GM19099 (cell line): ENCODE results near the gene RAD51B.

Source experiments
- POLR2A ChIP-seq: IDR thresholded peaks from 3 replicates; pipeline ENCODE4 v1.6.1; 2011; ENCODE audit warnings: low read depth; ENCODE audit not compliant: insufficient read length; ENCODE audit errors: extremely low read depth

The RAD51B gene

DNA sequence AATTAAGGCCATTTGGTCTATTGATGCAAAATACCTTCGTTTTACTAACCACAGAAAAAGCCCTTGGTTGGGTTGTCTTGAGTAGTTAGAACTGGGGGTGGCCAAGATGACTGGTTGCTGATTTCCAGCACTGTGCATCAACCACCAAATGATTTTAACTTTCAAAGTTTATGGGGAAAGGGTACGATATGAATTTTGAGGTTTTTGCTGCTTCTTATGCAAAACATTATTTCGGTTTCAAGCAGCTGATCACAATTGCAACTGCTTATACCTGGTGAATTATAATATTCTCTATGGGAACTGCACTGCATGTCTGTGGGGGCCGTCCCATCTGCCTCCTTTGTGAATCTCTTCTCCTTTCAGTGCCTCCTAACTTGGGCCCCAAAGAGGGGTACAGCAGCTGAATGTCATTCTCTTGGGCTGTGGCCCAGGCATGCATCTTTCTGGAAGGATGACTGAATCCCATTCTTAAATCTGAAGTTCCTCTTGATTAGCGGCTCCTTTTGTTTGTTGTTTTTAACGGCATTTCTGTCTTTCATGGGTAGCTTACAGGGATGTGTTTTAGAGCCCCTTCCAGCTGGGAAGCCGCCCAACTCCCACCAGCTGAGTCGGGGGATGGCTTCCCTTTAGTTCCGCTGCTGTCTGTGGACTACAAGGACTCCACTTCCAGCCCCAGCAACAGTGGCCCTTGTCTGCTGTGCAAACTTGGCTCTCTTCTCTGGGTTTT, 493.5 kb downstream of the RAD51B start:
- no peak for TF ChIP-seq POLR2A

DNA sequence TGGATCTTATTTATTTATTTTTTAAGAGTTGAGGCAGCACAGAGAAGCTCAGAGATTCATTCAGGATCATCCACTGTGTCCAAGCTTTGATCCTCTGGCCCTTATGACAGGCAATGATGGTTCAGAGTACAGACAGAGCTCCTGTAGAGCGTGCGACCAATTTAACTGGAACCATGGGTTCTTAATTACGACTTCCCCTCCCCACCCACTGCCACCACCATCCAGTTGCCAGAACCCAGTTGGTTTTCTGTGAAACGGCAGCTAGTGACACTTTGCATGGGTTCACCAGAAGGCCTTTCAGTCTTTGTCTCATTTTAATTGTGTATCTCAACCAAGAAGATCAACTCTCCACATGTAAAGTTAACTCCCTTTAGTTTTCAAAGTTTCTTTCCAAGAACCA, 495.1 kb downstream of the RAD51B start:
- no peak for TF ChIP-seq POLR2A

DNA sequence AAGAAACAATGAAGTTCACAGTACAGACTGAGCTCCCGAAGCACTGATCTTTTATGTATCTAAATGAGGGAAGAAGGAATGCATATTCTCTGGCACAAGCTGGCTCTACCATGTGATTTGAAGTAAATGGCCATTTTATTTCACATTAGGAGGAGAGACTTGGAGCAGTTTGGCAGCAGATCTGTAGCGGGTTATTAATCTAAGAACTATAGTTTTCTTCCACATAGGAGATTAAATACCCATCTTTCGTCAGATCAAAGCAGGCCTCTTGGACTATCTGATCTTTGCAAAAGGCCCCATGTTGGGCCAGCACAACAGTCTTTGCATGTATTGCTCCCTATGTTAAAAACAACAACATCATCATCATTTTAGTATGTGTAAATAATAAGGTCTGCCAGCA, 495.5 kb downstream of the RAD51B start:
- no peak for TF ChIP-seq POLR2A

DNA sequence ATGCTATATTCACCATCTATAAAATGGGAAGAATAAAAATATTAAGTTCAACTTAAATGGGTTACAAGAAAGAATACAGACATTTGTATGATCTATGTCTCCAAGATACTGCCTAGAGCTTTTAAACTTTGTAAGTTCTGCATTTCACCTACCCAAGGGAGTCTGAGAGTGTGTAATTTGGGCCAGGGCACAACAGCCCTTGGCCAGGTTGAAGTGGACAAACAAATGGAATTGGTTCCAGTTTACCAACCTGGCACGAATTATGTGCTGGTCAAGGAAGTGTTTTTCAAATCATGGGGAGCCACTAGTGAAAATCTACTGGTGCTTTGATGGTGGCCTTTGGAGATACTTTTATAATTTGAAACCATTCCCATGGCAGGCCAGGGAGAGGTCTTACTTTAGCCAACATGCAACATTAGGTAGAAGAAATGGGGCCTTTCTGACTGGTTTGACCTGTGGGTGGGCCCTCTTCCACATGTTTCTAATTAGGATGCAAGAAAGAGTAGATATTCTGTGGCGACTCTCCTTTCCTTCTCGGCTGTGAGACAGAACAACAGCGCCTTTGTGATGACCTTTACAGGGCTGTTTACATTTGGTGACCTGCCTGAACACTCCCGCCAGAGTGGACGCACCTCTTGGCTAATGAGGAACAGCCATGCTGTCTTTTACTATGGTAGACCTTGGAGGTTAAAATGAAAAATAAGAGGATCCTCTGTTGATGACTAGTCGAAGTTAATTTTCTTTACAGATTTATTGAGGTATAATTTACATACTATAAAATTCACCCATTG, 496.7 kb downstream of the RAD51B start:
- TF ChIP-seq POLR2A, result no peak

DNA sequence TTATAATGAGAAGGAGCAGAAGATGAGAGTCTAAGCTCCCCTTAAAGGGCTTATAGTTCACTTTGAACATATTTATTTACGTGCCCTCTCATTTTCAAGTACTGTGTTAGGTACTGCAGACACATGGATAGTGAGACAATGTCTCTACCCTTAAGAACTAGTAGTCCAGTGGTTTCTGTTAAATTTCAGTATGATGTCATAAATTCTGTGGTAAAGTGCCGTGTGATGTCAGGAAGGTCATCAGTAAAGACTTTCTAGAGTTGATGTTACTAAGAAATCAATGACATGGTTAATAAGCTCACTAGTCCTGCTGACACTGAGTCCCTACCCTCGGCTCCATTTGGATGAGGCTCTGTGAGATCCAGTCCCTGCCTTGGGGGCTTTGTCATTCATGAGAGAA, 497.7 kb downstream of the RAD51B start:
- TF ChIP-seq POLR2A, result no peak

DNA sequence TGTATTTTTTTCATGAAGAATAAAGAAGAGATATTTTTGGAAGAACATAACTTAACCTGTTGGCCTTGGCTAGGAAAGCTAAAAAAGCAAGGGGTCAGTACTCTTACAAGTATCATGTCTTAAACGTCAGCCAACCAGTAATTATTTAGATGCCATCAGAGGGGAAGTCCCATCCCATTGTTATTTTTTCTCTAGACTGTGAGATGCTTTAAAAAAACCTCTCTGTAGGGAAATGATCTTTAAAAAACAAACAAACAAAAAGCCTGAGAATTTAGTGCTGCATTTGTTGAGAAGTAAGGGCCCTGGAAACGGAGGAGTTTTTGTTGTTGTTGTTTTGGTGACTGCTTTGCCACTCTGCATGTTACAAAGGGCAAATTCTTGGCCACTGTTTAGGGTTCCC, 499.2 kb downstream of the RAD51B start:
- no peak for TF ChIP-seq POLR2A

DNA sequence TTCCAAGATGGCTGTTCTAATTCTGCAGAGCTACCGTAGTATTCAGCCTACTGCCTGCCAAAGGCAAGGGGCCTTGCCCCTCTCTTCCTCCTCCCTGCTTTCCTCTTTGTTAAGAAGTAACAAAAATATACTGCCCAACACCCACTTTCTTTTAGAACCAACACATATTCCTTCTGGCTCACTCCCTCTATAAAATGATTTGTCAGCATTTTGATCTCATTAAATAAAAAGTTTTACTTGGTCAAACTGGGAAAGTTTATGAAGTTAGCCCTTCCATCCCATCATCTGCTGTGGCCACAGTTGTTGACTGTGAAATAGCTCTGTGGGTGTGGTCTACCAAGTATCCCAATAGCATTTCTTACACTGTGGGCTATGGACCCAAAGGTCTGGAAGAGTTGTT, 500.9 kb downstream of the RAD51B start:
- TF ChIP-seq POLR2A, result no peak

DNA sequence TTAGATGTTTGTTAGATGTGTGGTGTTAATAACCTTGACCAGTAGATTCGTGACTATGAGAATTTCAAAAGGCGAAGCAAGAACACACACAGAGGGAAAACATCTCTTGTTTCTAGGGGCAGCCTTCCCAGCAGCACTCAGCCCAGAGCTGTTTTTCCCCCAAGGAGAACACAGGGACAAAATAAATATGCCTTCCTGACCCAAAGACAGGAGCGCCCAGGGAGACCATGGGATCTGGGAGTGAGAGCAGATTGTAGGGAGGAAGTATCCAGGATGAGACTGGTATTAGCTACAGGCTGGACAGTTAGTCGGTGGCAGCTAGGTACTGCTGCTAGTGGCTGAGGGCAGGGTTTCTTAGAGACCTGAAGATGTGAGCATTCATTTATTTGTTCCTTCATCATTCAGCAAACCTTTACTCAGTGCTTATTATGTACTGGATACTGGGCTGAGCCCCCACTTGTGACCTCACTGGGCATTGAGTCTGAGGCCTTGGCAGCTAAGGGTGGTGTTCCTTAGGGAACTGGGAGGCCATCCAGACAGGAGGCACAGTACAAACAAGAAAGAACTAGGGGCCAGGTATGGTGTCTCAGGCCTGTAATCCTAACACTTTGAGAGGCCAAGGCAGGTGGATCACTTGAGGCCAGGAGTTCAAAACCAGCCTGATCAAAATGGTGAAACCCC, 503.5 kb downstream of the RAD51B start:
- TF ChIP-seq POLR2A, result no peak

DNA sequence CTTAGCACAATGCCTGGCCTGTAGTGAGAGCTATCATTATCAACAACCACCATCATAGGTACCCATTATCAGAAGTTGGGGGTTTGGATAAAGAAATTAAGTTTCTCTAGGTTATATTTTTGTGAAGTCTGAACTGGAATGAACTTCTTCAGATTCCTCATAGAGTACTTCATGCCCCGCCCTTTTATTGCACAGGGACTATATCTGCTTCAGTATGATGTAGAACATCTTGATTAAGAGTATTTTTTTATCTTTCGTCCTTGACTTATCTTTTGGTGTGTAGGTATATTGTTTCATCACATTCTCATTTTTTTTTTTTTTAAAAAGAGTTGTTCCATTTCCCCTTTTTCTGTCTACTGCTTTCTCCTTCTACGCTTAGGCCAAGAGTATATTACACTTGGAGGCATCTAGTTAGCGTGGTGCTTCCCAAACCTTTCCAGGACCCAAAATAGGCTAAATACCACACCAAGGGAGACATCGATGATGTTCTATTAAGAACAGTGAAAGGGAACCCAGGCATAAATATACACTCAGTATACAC, 505.8 kb downstream of the RAD51B start:
- no peak for TF ChIP-seq POLR2A

DNA sequence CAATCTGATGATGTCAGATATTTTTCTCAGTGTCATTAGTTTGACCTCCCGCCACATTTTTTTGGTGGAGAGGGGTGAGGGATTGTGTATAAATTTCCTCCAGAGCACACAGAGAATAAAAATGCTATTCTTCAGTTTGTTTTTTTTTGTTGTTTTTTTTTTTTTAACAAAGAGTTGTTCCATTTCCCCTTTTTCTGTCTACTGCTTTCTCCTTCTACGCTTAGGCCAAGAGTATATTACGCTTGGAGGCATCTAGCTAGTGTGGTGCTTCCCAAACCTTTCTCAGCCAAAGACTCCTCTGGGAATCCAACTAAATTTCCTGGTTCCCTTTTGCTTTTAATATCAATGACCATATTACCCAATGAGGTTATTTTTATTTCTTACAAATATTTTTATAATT, 507.7 kb downstream of the RAD51B start:
- TF ChIP-seq POLR2A, result no peak

DNA sequence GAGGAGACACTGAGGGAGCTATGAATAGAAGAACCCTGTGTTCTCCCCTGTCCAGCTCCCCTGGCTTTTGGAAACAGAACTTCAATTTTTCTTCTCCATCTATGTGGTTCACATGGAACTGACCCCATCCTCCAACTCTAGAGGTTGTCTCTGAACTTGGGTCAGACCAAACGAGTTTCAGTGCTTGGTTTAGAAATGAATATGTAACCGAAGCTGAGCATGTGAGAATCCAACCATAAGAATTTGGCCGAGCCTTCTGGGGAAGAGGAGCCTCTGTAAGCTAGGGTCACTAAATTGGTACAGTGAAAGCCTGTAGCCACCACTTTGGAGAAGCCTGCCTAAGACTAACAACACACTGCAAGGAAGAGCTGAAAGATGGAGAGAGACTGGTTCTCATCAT, 508.9 kb downstream of the RAD51B start:
- no peak for TF ChIP-seq POLR2A

DNA sequence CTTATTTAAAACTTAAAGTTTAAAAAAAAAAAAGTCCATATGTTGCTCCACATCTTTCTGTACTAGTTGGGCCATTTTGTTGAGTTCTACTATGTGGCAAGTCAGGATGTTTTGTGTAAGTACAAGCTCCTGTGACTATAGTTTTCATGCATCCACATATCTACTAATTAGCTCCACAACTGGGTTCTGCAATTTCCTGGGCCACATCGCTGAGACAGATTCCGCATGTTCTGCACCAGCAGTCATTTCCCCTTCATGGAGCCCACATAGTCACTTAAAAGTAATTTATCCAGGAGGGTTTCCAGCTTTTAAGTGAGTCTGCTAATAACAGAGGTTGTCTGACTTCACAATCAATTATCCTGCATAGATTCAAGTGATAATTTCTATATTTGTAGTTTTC, 511.8 kb downstream of the RAD51B start:
- no peak for TF ChIP-seq POLR2A

DNA sequence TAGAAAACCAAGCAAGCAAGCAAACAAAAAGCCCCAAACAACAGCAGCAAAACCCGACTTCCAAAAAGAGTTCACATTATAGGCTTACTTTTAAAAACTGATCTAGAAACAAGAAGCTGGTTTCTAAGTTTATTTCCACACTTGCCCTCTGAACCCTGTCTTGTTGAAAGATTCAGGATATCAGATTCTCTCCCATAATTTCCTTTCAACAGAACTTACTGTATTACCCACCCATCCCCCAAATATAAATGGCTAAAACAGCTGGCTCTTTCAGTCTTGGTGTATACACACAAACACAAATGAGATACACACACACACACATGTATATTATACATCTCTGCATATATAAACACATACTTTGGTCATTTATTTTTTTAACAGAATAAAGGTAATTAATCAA, 512.4 kb downstream of the RAD51B start:
- TF ChIP-seq POLR2A, result no peak

DNA sequence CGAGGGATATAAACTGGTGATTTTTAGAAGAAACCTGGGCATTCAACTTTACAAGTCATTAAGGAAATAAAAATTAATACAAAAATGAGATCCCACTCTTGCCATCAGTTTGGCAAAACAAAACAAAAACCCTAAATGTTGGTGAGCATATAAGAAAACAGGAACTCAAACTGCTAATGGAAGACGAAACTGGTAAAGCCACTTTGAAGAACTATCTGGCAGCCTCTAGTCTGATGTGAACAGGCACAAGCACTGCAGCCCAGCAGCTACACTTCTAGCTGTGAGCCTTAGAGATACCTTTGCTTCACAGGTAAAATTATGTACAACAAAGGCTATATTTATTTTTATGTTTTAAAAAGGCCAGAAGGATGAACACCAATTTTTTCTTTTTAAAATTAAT, 513.7 kb downstream of the RAD51B start:
- no peak for TF ChIP-seq POLR2A

DNA sequence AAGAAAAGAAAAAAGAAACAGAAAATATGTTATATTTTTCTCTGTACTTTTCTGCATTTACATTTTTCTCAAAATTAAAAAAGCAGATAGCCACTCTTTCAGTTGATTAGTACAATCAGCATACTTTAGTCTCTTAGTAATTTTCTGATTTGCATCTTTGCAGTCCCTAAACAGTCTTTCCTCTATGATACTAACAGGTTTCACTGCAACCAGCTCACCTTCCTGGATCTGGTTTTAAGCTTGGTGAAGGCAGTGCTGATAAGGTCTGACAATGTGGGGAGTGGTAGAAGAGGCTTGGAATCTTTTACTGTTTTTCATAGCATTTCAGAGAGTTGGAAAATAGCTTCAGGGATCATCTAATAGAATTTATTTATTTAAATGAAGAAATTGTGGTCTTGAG, 515.7 kb downstream of the RAD51B start:
- TF ChIP-seq POLR2A, result no peak

DNA sequence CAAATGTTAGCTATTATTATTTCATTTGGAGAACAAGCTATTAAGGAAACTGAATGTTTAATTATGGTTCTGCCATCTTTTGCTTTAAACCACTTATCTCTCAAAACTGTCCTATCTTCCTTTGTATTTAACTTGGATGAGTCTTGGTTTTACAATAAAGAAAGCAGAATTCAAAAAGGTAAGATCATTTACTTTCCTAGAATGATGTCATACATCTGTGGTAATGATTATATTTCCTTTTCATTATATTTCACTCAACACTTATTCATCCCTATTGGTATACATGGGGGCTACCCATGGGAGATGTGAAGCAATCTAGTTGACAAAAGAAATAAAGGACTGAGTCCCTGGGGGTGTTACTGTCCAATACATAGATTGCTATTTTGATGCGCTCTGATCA, 516.6 kb downstream of the RAD51B start:
- TF ChIP-seq POLR2A, result no peak
